GM21576 (cell line): Measurements from ENCODE around the gene RGS5.
"Not testable (repeated sequence)": the region's sequence is repeated elsewhere in the genome, so short reads cannot be mapped to it uniquely, and the experiment has no call there.

Experiments used
- ATAC-seq: cut with Tn5 transposase; IDR thresholded peaks from one replicate; pipeline ENCODE4 v1.9.1; 2021; ENCODE audit warnings: mild to moderate bottlenecking, moderate library complexity; ENCODE audit not compliant: unreplicated experiment

The RGS5 gene, protein sequence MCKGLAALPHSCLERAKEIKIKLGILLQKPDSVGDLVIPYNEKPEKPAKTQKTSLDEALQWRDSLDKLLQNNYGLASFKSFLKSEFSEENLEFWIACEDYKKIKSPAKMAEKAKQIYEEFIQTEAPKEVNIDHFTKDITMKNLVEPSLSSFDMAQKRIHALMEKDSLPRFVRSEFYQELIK

DNA sequence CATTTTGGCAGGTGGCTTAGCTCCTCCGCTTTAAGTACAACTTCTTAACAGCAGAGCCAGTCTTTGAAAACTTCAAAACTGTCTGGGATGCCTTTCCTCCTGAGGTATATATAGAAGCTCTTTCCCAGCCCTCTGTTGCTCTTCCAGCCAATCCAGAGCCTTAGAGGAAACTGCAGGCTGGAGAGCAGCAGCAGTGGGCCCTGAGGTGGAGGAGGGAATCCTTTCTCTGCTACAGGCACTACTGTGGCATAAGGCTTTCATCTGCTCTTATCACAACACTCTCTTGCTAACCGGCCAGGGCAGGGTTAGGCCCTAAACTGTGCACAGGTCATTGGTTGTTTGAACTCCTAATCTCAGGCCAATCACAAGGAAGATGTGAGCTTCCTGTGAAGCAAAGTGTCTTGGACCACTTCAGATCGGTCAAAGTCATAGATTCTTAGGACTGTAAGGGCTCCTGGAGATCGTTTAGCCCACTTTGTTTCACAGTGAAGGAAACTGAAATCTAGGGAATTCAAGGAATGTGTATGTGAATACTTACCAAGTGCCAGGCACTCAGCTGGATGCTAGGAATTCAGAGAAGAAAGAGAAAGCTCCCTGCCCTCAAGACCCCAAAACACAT lies at the start of gene RGS5:
TSS of gene RGS5 (minus strand) at position 84 of the 619 bp plus-strand sequence. CDS start at position 3, 81 bp downstream.
- ATAC-seq: no peak

DNA sequence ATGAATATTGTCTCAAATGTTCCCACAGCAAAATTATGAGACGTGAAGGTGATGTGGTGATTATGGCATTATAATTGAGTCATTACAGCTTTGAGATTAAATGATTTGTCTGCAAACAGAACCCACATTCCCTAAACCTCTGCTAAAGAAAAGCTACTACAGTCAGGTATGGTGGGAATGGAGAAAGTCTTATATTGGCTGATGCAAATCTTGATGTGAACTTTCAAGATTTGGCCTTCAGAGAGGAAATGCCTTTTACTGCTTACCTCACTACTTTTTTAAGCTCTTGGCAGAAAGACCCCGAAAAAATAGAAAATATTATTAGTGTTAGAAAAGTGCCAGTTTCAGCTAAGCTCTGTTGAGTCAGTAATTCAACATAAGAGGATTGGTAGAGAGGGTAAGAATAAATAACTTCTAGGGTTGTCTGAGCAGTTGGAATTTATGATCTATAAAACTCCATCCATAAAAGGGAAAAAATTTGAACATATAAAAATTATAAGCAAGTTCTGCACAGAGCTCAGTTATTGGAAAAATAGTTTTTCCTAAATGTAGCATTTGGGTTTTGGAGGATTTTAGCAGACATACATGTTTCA lies 47.8 kb upstream of the RGS5 start:
- no peak for ATAC-seq

GRCh38 chr1:163248064-163248463 lies 45.3 kb upstream of the RGS5 start:
- no peak for ATAC-seq

- ATAC-seq: not testable (repeated sequence)
Observed at GRCh38 chr1:163244648-163245047, 41.9 kb upstream of the RGS5 start.

DNA sequence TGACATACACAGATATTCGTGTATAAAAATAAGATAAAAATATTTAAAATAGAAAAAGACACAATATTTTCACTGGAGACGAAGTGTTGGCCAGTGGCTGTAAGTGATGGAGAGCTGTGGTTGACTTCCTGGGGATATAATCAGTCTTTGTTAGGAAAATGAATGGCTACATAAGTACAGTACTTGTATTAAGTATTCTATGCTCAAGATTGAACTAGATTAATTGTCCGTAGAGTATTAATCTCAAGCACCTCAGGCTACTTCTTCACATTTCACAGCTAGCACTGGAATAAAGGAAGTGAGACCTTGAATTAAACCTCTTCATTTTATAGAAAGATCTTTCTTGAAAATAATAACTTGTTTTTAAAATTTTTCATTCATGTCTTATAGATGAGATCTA lies 39.0 kb upstream of the RGS5 start:
- ATAC-seq: no peak

GRCh38 chr1:163240705-163241104 lies 38.0 kb upstream of the RGS5 start:
- ATAC-seq: no peak

- ATAC-seq: not testable (repeated sequence)
Observed at GRCh38 chr1:163233643-163234042, 30.9 kb upstream of the RGS5 start.

- ATAC-seq: no peak
Observed at GRCh38 chr1:163231385-163231784, 28.7 kb upstream of the RGS5 start.

DNA sequence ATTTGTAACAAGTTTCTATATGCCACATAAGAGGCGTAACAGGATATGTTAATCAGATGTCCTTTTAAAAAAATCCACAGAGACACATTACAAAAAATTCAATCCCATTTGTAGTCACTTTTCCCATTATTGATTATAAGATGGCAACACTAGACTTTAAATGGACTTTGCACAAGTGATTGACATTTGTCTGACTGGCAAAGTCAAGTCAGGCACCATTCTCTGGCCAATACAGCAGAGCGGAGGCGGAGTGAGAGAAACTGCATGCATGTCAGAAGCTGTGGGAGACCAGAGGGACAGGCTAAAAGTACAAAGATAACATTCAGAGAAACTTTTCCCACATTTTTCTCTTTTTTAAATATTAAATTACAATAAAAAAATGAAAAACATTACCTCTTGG lies 28.1 kb upstream of the RGS5 start:
- ATAC-seq: no peak

DNA sequence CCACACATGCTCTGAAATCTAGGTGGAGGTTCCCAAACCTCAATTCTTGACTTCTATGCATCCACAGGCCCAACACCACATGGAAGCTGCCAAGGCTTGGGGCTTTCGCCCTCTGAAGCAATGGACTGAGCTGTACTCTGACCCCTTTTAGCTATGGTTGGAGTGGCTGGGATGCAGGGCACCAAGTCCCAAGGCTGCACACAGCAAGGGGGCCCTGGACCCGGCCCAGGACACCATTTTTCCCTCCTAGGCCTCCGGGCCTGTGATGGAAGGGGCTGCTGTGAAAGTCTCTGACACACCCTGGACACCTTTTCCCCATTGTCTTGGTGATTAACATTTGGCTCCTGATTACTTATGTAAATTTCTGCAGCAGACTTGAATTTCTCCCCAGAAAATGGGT lies 25.6 kb upstream of the RGS5 start:
- not testable (repeated sequence) for ATAC-seq

- no peak for ATAC-seq
Observed at GRCh38 chr1:163227126-163227525, 24.4 kb upstream of the RGS5 start.

DNA sequence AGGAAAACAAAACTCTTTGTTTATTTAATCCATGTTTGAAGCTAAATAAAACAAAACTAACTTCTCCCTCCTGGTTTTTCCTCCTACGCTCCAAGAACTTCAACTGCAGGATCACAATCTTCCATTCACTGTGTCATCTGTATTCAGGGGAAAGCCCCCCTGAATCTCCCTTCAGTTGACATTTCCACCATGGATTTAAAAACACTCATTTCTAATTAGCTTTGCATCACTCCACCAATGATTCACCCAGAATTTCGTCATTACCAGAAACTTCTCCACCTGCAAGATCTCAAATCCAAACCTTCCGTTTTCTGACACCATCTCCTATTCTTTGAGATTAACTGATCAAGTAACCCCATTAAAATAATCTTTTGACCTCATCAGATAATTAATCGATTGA lies 10.9 kb upstream of the RGS5 start:
- no peak for ATAC-seq

DNA sequence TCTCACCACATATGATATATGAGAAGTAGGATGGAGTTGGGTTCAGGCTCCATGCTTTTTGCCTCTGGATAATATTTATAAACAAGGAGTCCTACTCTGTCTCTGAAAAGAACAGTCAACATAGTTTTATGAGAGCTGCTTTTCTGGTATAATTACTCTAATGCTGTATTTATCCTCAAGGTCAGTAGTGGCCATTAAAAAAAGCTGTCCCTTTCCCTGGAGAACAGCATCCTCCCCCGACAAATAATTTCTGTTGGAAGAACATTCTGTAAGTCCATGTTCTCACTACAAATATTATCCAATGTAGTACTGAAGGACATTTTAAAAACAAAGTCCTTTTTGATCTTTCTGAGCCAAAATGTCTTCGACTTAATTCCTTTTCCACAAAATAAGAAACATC lies 9.0 kb upstream of the RGS5 start:
- no peak for ATAC-seq

- ATAC-seq: no peak
Observed at GRCh38 chr1:163205513-163205912, 2.8 kb upstream of the RGS5 start.

GRCh38 chr1:163203561-163203960 lies 845 bp upstream of the RGS5 start:
- no peak for ATAC-seq

GRCh38 chr1:163201906-163202305 lies 810 bp downstream of the RGS5 start:
- no peak for ATAC-seq

DNA sequence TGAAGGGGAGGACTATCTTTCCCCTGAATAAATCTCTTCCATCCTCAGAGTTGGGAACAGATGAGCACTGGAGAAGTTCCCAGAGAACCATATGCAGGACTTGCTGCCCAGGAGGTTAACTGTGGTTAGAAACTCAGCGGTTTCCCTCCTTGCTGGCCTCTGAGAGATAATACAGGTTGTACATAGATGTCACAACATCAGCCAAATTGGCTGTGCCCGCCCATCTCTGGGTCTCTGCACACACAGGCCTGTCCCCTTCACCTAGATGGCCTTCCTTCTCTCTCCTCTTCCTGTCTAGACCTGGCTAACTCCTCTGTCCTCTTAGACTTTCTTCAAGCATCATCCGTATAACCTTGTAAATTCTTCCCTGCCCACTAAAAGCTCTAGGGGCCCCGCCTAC lies 5.7 kb downstream of the RGS5 start:
- no peak for ATAC-seq

DNA sequence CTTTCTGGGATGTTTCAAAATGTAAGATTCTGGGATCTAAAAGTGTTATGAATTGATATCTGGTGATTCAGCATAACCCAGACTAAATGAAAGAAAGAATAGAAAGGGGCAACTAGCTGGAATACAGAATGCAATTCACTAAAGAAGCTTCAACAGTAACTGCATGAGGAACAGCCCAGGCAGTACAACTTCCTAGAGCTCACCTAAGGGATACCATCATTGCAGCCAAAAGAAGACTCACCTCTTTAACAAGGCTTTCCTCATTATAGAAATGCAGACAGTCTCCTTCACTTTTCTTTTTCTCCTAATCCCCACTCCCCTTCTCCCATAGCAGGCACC lies 6.3 kb downstream of the RGS5 start:
- no peak for ATAC-seq

- no peak for ATAC-seq
Observed at GRCh38 chr1:163195728-163196448, 6.8 kb downstream of the RGS5 start.

DNA sequence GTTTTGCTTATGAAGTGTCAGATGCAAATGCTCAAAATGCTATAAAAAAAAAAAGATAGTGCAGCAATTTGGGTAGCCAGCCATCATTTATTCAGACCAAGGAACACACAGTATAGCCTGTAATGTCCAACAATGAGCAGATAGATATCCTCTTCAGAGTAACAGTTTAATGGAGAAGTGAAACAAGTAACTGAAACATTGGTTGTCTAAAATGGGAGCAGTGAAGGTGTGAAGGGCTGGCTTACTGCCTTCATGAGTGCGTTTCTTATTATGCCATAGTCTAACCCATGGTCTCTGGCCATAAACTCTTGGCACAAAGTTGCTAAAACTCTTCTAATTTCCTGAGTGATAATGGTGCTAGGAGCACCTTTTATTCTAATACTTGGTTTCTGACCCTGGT lies 11.4 kb downstream of the RGS5 start:
- ATAC-seq: peak; percentile 75

GRCh38 chr1:163188947-163189346 lies 13.8 kb downstream of the RGS5 start:
- no peak for ATAC-seq

GRCh38 chr1:163187849-163188248 lies 14.9 kb downstream of the RGS5 start:
- no peak for ATAC-seq
